Lower leg skin (tissue), 3 donors: Measurements from ENCODE around the gene APOA1.

Experiments
- POLR2A ChIP-seq, 2 donors: fragments of 450-650 bp; IDR thresholded peaks; one replicate each; pipeline ENCODE4 v1.6.1; 2016 to 2017; ENCODE audit warnings: antibody characterized with exemption in 2 of 2, mild to moderate bottlenecking in 1 of 2, moderate library complexity in 1 of 2
- TF ChIP-seq, protein P1 (sequence below), 3 donors: fragments of 450-650 bp; IDR thresholded peaks; one replicate each; pipeline ENCODE4 v1.5.1; 2016; ENCODE audit warnings: antibody characterized with exemption in 3 of 3, mild to moderate bottlenecking in 3 of 3, moderate library complexity in 2 of 3

DNA sequence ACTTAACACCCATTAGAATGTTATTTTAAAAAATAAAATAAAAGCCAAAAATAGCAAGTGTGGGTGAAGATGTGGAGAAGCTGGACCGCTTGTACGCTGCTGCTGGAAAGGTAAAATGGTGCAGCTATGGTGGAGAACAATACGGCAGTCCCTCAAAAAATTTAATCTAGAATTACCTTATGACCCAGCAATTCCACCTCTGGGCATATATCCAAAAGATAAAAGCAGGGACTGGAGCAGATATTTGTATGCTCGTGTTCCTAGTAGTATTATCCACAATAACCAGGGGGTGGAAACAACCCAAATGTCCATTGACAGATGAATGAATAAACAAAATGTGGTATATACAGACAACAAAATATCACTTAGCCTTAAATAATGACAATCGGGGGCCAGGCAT is 39.6 kb downstream of the APOA1 start:
- TF ChIP-seq, protein P1, sequence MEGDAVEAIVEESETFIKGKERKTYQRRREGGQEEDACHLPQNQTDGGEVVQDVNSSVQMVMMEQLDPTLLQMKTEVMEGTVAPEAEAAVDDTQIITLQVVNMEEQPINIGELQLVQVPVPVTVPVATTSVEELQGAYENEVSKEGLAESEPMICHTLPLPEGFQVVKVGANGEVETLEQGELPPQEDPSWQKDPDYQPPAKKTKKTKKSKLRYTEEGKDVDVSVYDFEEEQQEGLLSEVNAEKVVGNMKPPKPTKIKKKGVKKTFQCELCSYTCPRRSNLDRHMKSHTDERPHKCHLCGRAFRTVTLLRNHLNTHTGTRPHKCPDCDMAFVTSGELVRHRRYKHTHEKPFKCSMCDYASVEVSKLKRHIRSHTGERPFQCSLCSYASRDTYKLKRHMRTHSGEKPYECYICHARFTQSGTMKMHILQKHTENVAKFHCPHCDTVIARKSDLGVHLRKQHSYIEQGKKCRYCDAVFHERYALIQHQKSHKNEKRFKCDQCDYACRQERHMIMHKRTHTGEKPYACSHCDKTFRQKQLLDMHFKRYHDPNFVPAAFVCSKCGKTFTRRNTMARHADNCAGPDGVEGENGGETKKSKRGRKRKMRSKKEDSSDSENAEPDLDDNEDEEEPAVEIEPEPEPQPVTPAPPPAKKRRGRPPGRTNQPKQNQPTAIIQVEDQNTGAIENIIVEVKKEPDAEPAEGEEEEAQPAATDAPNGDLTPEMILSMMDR (IDR thresholded peaks at IDR 0.05) = no peak
- TF ChIP-seq POLR2A (IDR thresholded peaks at IDR 0.05) = no peak
